NCI-H2227 (cell line): ENCODE results near the gene IL19.
"Not testable (repeated sequence)": the region's sequence is repeated elsewhere in the genome, so short reads cannot be mapped to it uniquely, and the experiment has no call there.

ENCODE experiments used
- DNase-seq: peaks from one replicate; lab custom pipeline; 2025; ENCODE audit not compliant: unreplicated experiment; lab: John Stamatoyannopoulos, UW

Gene IL19

GRCh38 chr1:206828765-206829164, 58.2 kb downstream of the IL19 start:
- no peak for DNase-seq

GRCh38 chr1:206829282-206829681, 58.7 kb downstream of the IL19 start:
- DNase-seq: no peak

- DNase-seq: no peak
Observed at GRCh38 chr1:206829875-206830274, 59.3 kb downstream of the IL19 start.

GRCh38 chr1:206831650-206832049, 61.1 kb downstream of the IL19 start:
- no peak for DNase-seq

GRCh38 chr1:206832352-206832880, 61.8 kb downstream of the IL19 start:
- DNase-seq: no peak

GRCh38 chr1:206833106-206833680, 62.6 kb downstream of the IL19 start:
- no peak for DNase-seq

GRCh38 chr1:206833801-206834200, 63.2 kb downstream of the IL19 start:
- DNase-seq: no peak

GRCh38 chr1:206834217-206834616, 63.6 kb downstream of the IL19 start:
- DNase-seq: no peak

GRCh38 chr1:206834711-206835110, 64.1 kb downstream of the IL19 start:
- DNase-seq: no peak

- DNase-seq: no peak
Observed at GRCh38 chr1:206835186-206835585, 64.6 kb downstream of the IL19 start.

- no peak for DNase-seq
Observed at GRCh38 chr1:206836111-206836510, 65.5 kb downstream of the IL19 start.

GRCh38 chr1:206839006-206839560, 68.5 kb downstream of the IL19 start:
- no peak for DNase-seq

GRCh38 chr1:206839857-206840256, 69.3 kb downstream of the IL19 start:
- DNase-seq: no peak

- no peak for DNase-seq
Observed at GRCh38 chr1:206841609-206842323, 71.2 kb downstream of the IL19 start.

GRCh38 chr1:206842854-206843253, 72.3 kb downstream of the IL19 start:
- no peak for DNase-seq

- DNase-seq: no peak
Observed at GRCh38 chr1:206843626-206844025, 73.1 kb downstream of the IL19 start.

GRCh38 chr1:206846487-206846886, 75.9 kb downstream of the IL19 start:
- DNase-seq: no peak

- no peak for DNase-seq
Observed at GRCh38 chr1:206847337-206847834, 76.8 kb downstream of the IL19 start.

GRCh38 chr1:206847946-206848345, 77.4 kb downstream of the IL19 start:
- DNase-seq: no peak

- DNase-seq: no peak
Observed at GRCh38 chr1:206850401-206850800, 79.8 kb downstream of the IL19 start.

- no peak for DNase-seq
Observed at GRCh38 chr1:206851341-206852010, 80.9 kb downstream of the IL19 start.

GRCh38 chr1:206852662-206853061, 82.1 kb downstream of the IL19 start:
- not testable (repeated sequence) for DNase-seq
